Ishikawa (cell line): ENCODE measurements around the gene LRRC10B.

Source experiments
- CEBPB ChIP-seq: IDR thresholded peaks from 2 replicates; pipeline ENCODE4 v1.6.1; 2012
- CREB1 ChIP-seq: IDR thresholded peaks from 2 replicates; pipeline ENCODE4 v1.6.1; 2012; ENCODE audit warnings: low read depth
- EGR1 ChIP-seq: IDR thresholded peaks from 2 replicates; pipeline ENCODE4 v1.6.1; 2012
- EP300 ChIP-seq: IDR thresholded peaks from 2 replicates; pipeline ENCODE4 v1.6.1; 2012; ENCODE audit warnings: borderline replicate concordance
- FOXM1 ChIP-seq: IDR thresholded peaks from 2 replicates; pipeline ENCODE4 v1.6.1; 2012; ENCODE audit warnings: low read depth, borderline replicate concordance
- NFIC ChIP-seq: IDR thresholded peaks from 2 replicates; pipeline ENCODE4 v1.6.1; 2012
- RAD21 ChIP-seq: IDR thresholded peaks from 2 replicates; pipeline ENCODE4 v1.6.1; 2012; ENCODE audit warnings: low read depth
- TAF1 ChIP-seq: IDR thresholded peaks from 2 replicates; pipeline ENCODE4 v1.6.1; 2012; ENCODE audit warnings: low read depth, mild to moderate bottlenecking
- TCF12 ChIP-seq: IDR thresholded peaks from 2 replicates; pipeline ENCODE4 v1.6.1; 2012; ENCODE audit warnings: low read depth
- TEAD4 ChIP-seq: IDR thresholded peaks from 2 replicates; pipeline ENCODE4 v1.6.1; 2012
- YY1 ChIP-seq: IDR thresholded peaks from 2 replicates; pipeline ENCODE4 v1.6.1; 2012; ENCODE audit warnings: low read depth
- ZBTB7A ChIP-seq: IDR thresholded peaks from 2 replicates; pipeline ENCODE4 v1.6.1; 2012; ENCODE audit warnings: low read depth
- TF ChIP-seq, protein P1 (sequence below): IDR thresholded peaks from 2 replicates; pipeline ENCODE4 v1.6.1; 2012
- TF ChIP-seq, protein P2 (sequence below): IDR thresholded peaks from 2 replicates; pipeline ENCODE4 v1.6.1; 2012
- TF ChIP-seq, protein P3 (sequence below): IDR thresholded peaks from 2 replicates; pipeline ENCODE4 v1.6.1; 2012; ENCODE audit warnings: low read depth, mild to moderate bottlenecking

The LRRC10B gene

DNA sequence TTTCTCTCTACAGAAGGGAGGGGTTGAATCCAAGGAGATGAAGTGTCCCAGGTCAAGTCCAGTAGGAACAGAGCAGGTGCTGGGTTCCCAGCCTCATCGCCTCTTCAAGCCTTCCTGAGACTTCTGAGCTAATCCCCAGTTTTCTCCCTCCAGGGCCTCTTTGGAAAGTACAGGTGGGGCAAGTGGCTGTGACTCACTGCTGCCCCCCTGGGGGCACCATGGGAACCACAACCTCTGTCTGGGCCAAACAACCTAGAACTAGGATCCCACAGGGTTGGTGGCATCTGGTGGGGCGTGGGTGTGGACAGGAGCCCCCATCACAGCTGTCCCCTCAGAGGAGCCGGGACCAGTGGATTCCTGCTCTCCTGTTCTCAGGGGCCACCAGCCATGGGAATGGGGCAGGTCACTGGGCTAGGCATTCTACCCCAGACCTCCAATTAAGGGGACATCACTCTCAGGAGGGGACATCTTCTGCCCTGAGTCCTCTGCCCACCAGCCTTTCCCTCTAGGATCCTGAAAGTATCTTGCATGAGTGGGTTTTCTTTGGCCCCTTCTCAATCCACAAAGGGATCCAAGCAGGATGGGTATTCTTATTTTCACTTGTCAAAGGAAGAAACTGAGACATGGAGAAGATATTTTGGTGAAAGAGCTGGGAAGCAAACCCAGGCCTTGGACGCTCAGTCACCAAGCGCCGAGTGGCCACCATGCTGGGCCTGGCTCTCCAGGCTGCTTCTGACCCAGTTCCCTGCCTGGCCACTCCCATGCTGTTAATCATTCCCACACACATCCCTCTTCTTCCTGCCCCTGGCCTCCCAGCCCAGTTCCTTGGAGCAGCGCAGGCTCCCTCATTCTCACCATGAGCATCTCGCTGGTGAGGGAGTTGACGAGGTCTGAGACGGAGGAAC lies 23.8 kb downstream of the LRRC10B start:
- TF ChIP-seq YY1 = no peak
- TF ChIP-seq, protein P1, sequence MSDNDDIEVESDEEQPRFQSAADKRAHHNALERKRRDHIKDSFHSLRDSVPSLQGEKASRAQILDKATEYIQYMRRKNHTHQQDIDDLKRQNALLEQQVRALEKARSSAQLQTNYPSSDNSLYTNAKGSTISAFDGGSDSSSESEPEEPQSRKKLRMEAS = no peak
- TF ChIP-seq RAD21 = peak; percentile 57
- TF ChIP-seq EGR1 = no peak
- TF ChIP-seq CEBPB = no peak
- TF ChIP-seq, protein P2, sequence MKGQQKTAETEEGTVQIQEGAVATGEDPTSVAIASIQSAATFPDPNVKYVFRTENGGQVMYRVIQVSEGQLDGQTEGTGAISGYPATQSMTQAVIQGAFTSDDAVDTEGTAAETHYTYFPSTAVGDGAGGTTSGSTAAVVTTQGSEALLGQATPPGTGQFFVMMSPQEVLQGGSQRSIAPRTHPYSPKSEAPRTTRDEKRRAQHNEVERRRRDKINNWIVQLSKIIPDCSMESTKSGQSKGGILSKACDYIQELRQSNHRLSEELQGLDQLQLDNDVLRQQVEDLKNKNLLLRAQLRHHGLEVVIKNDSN = no peak
- no peak for TF ChIP-seq TEAD4

DNA sequence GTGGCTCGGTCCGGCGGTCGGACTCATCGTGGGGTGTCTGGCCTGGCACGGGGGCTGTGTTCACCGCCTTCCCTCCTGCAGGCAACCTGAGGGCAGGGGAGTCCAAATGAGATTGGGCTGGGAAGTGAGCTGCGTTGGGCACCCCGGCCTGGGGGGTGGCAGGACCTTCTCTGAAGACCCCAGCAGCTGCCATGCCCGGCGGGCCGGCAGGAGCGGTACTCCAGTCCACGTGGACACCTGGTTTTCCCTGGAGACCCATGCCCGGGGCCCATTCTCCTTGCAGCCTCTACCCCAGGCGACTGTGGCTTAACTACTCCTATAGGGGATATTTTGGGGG lies 24.5 kb downstream of the LRRC10B start:
- no peak for TF ChIP-seq TCF12
- TF ChIP-seq, protein P1 = no peak
- TF ChIP-seq EGR1 = no peak
- no peak for TF ChIP-seq TEAD4
- no peak for TF ChIP-seq ZBTB7A
- no peak for TF ChIP-seq CEBPB
- TF ChIP-seq CREB1 = no peak
- no peak for TF ChIP-seq YY1
- no peak for TF ChIP-seq EP300
- no peak for TF ChIP-seq NFIC
- TF ChIP-seq, protein P2 = no peak
- TF ChIP-seq RAD21 = no peak
- no peak for TF ChIP-seq TAF1
- TF ChIP-seq FOXM1 = no peak
- TF ChIP-seq, protein P3, sequence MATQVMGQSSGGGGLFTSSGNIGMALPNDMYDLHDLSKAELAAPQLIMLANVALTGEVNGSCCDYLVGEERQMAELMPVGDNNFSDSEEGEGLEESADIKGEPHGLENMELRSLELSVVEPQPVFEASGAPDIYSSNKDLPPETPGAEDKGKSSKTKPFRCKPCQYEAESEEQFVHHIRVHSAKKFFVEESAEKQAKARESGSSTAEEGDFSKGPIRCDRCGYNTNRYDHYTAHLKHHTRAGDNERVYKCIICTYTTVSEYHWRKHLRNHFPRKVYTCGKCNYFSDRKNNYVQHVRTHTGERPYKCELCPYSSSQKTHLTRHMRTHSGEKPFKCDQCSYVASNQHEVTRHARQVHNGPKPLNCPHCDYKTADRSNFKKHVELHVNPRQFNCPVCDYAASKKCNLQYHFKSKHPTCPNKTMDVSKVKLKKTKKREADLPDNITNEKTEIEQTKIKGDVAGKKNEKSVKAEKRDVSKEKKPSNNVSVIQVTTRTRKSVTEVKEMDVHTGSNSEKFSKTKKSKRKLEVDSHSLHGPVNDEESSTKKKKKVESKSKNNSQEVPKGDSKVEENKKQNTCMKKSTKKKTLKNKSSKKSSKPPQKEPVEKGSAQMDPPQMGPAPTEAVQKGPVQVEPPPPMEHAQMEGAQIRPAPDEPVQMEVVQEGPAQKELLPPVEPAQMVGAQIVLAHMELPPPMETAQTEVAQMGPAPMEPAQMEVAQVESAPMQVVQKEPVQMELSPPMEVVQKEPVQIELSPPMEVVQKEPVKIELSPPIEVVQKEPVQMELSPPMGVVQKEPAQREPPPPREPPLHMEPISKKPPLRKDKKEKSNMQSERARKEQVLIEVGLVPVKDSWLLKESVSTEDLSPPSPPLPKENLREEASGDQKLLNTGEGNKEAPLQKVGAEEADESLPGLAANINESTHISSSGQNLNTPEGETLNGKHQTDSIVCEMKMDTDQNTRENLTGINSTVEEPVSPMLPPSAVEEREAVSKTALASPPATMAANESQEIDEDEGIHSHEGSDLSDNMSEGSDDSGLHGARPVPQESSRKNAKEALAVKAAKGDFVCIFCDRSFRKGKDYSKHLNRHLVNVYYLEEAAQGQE = no peak

DNA sequence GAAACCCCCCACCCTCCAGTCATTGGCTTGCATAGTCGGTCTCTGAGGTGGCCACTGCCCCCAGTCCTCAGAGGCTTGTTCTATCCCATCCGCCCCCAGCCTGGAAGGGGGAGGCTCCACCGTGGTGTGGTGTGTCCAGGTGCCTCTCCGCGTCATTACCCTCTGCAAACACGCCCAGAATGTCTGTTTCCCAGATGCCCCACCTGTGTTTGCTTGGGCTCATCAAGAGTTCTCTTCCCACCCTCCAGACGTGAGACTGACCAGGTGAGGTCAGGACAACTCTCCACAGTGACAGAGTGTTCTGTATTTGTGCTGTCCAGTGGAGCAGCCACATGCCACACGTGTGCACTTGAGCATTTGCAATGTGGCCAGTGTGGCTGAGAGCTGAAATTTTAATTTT lies 24.9 kb downstream of the LRRC10B start:
- TF ChIP-seq, protein P3 = no peak
- TF ChIP-seq RAD21 = no peak
- TF ChIP-seq, protein P1 = no peak
- no peak for TF ChIP-seq TCF12
- TF ChIP-seq YY1 = no peak
- TF ChIP-seq NFIC = no peak
- TF ChIP-seq, protein P2 = no peak
- TF ChIP-seq EP300 = no peak
- no peak for TF ChIP-seq CEBPB
- TF ChIP-seq CREB1 = no peak
- TF ChIP-seq EGR1 = no peak
- no peak for TF ChIP-seq FOXM1
- no peak for TF ChIP-seq TAF1
- TF ChIP-seq ZBTB7A = no peak
- no peak for TF ChIP-seq TEAD4

DNA sequence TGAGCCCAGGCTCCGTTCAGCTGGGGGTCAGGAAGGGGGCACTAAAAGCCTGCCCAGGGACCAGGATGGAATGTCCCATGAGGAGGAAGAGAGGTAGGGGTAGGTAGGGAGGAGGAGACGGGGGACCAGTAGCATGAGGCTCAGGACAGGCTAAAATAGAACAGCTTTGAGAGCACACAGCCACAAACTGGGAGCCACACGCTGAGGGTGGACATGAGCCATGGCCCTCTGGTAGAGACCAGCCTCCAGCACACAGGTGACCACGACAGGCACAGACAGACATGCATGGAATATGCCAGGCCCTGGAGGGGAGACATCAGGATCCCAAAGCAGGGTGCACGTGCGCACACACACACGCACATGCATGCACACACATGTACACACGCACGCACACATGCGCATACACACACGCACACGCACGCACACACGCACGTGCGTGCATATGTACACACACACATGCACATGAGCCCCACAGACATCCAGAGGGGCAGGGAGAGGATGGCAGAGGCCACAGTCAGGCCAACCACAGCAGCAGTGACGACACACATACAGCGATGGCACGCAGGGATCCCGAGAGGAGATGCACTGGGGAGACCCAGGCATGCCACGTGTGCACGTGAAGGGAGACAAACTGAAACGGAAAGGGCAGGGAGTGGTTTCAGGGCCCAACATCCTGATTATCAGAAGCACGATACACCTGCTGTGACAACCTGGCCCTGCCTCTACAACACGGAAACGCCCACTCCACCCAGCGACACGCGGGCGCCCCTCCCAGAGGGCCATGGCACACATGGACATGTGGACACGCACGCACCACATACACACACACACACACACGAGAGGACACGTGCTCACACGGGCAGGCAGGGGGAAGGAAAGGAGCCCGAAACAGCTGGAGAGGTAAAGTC lies 25.7 kb downstream of the LRRC10B start:
- TF ChIP-seq EGR1 (no peak), CEBPB (no peak), TCF12 (no peak)
